Esophagus (tissue), 2 donors: ENCODE data around the gene C16orf96. TPM values are rescaled to one million over a fixed set of nuclear protein-coding genes. Genes with fewer than 3 reads are reported as not detected.

ENCODE experiments used
- H3K27ac ChIP-seq, 2 donors: one replicate each; pipeline ENCODE4 v1.5.1; 2013; ENCODE audit warnings: low read depth in 2 of 2, mild to moderate bottlenecking in 2 of 2, inconsistent platforms in 1 of 2, low read length in 1 of 2, moderate library complexity in 1 of 2
- H3K27me3 ChIP-seq, 2 donors: one replicate each; pipeline ENCODE4 v1.6.1; 2013; ENCODE audit warnings: low read length in 2 of 2, control low read depth in 1 of 2, mild to moderate bottlenecking in 1 of 2; ENCODE audit not compliant: insufficient read depth in 2 of 2, control insufficient read depth in 1 of 2
- H3K36me3 ChIP-seq, 2 donors: one replicate each; pipeline ENCODE4 v1.6.1; 2013; ENCODE audit warnings: low read length in 1 of 2; ENCODE audit not compliant: control insufficient read depth in 2 of 2, insufficient read depth in 2 of 2
- H3K4me1 ChIP-seq, 2 donors: one replicate each; pipeline ENCODE4 v1.6.1; 2013; ENCODE audit warnings: low read length in 1 of 2; ENCODE audit not compliant: control insufficient read depth in 2 of 2, insufficient read depth in 2 of 2
- H3K4me3 ChIP-seq, 2 donors: one replicate each; pipeline ENCODE4 v1.5.1; 2013; ENCODE audit warnings: low read length in 2 of 2, mild to moderate bottlenecking in 2 of 2, low read depth in 1 of 2, moderate library complexity in 1 of 2
- H3K9me3 ChIP-seq, 2 donors: one replicate each; pipeline ENCODE4 v1.6.1; 2013; ENCODE audit warnings: mild to moderate bottlenecking in 2 of 2, low read depth in 1 of 2, low read length in 1 of 2, moderate library complexity in 1 of 2; ENCODE audit not compliant: control insufficient read depth in 2 of 2, insufficient read depth in 1 of 2
- WGBS, 2 donors: extraction: QIAGEN DNeasy Blood & Tissue Kit; methylation state at CpG; one replicate each; pipeline ENCODE4 v1.1.7; 2013; 5-methylcytosine and 5-hydroxymethylcytosine counted together
- polyA plus RNA-seq, 2 donors: library from polyadenylated mRNA; stranded (reverse); fragments of 200-250 nt; gene quantifications; one replicate each; pipeline ENCODE4 v1.2.3, GENCODE V29; 2013
- donor health status: healthy with polysubstance abuse.
- donor health status: Bipolar disorder and iron deficiency.

Gene C16orf96
- polyA plus RNA-seq, 2 donors, result 0.04 to 0.08 TPM

DNA sequence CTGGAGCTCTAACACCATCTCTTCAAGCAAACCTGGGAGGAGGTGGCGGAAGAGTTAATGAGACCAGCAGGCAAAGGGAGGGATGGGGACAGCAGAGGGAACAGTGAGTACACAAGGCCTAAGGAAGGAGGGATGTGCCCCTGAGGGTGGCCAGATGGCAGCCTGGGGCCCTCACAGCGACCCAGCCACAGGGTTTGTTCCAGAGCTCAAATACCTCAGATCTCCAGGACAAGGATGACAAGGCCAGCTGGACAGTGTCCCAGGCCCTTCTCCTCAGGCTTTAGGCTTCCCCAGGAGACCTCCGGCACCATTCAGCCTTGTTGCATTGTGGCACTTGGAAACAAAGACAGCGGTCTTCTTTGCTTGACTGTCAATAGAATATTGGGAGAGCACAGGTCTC, 32.5 kb upstream of the C16orf96 start:
- Histone ChIP-seq H3K4me3 (no peak overlapping the region), H3K36me3 (peaks cover 0 to 2% of the 10 kb centered on the region in 2 donors), H3K4me1 (peaks cover 0 to 6% of the 10 kb centered on the region in 2 donors), H3K27me3 (no peaks in the 10 kb centered on the region), H3K9me3 (no peaks in the 10 kb centered on the region), H3K27ac (no peak overlapping the region)
- WGBS, 2 donors, result 93 to 95% methylated on average over 4 of the region's 4 CpGs

DNA sequence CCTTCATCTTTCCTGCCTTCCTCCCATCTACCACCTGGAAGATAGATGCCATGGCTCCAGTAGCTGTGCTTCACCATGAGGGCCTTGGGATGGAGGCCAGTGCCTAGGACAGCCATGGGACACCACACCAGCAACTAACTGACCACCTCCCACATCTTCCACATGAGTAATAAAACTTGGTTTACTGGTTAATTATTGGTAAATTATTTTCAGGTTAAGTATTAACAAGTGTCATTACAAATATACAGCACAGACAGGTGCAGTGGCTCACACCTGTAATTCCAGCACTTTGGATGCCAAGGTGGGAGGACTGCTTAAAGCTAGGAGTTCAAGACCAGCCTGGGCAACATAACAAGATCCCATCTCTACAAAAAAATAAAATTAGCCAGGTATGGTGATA, 31.6 kb upstream of the C16orf96 start:
- Histone ChIP-seq H3K27ac (no peak overlapping the region), H3K4me1 (peaks cover 0 to 6% of the 10 kb centered on the region in 2 donors)

DNA sequence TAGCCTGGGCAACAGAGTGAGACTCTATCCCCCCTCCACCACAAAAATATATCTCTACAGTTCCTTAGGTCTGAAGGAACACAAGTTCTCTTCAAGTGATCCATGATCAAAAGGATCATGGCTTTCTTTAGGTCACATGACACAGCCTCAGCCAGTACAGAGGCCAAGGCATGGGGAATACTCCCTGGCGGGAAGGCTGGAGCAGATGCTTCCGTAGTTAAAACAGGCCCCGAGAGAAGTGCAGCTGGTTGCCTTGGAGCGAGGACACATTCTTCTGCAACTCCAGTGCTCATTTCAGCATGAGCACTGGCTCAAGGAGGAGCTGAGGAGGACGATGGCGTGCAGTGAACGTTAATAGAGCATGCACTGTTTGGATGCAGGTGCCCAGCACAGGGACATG, 31.1 kb upstream of the C16orf96 start:
- no peaks in the 10 kb centered on the region for H3K27me3 ChIP-seq
- H3K27ac ChIP-seq, result no peak overlapping the region
- no peak overlapping the region for H3K4me3 ChIP-seq
- H3K9me3 ChIP-seq, result no peaks in the 10 kb centered on the region
- peaks cover 0 to 6% of the 10 kb centered on the region in 2 donors for H3K4me1 ChIP-seq
- WGBS, 2 donors, result 76 to 79% methylated on average over 7 of the region's 7 CpGs
- peaks cover 0 to 2% of the 10 kb centered on the region in 2 donors for H3K36me3 ChIP-seq

More for the DNA sequence above, 31.6 kb upstream of the C16orf96 start:
- H3K27me3 ChIP-seq, result no peaks in the 10 kb centered on the region
- H3K4me3 ChIP-seq, result no peak overlapping the region
- no peaks in the 10 kb centered on the region for H3K9me3 ChIP-seq
- peaks cover 0 to 2% of the 10 kb centered on the region in 2 donors for H3K36me3 ChIP-seq

DNA sequence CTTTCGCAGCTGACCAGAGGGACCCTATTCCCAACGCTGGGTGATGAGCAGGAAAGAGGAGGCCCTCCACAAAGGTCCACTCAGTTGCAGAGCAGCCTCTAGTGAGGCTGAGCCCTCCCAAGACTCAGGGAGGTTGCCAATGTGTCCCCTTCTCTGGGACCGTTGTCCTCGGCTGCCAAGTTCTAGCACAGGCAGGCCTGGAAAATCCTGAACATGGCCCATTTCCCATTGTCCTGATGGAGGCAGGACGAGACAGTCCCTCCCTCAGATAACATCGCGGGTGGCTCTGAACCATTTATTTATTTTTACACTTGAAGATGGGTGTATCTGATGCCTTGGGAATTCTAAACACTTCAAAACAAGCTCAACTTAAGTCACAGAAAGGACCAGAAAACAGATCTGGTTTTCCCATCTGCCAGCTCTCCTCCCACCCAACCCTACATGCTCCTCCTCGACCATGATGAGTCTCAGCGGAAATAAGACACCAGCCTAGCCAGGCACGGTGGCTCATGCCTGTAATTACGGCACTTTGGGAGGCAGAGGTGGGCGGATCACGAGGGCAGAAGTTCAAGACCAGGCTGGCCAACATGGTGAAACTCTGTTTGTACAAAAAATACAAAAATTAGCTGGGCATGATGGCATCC, 30.4 kb upstream of the C16orf96 start:
- WGBS, 2 donors, result 74 to 75% methylated on average over 13 of the region's 13 CpGs
- Histone ChIP-seq H3K27me3 (no peaks in the 10 kb centered on the region), H3K4me3 (no peak overlapping the region), H3K36me3 (peaks cover 0 to 2% of the 10 kb centered on the region in 2 donors), H3K4me1 (peaks cover 0 to 6% of the 10 kb centered on the region in 2 donors), H3K9me3 (no peaks in the 10 kb centered on the region), H3K27ac (no peak overlapping the region)

DNA sequence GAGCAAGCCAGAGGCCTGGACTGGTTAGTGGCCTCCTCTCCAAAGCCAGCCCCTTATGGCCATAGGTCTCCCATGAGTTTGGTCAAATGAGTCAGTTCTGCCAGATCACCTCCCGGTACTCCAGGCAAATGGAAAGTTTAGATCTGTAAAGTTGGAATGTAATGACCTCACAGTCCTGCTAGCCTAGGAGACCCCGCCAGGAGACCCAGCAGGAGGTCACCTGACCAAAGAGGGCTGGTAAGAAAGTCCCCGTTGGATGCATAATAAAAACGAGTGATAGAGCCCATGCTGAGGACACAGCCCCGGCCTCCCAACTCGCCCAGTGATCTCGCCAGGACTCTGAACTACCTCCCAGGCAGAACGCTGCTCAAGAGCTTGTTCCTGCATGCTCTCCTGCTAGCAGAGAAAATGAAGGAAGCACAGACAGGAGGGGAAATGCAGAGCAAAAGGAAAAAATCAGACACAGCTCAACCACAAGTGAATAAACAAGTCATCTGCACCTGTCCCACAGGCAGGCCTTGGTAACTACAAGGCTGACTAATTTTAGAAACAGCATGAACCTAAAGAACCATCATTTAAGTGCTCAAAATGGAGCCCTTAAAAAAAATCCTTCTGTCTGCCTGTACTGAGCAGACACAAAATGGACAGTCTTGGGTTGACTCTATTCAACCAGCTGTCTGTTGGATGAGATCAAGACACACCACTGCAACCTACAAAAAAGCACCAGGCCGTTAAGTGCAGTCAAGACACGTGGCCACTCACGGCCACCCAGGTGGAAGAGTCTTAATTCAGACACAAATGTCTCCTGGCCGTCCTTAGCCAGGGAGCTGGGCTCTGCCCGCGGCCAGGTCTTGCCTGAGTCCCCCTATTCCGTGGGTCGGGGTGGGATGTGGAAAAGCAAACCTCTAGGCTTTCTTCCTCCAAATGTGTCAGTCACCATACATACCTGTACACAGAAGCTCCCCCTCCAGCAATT, 26.8 kb upstream of the C16orf96 start:
- H3K4me3 ChIP-seq, result no peak overlapping the region
- peak overlapping the region in 1 of 2 donors; percentile 64 for H3K27ac ChIP-seq
- H3K27me3 ChIP-seq, result no peaks in the 10 kb centered on the region
- peaks cover 0 to 3% of the 10 kb centered on the region in 2 donors for H3K4me1 ChIP-seq
- peaks cover 3 to 5% of the 10 kb centered on the region in 2 donors for H3K36me3 ChIP-seq
- H3K9me3 ChIP-seq, result no peaks in the 10 kb centered on the region
- 46% methylated on average over 16 of the region's 16 CpGs for WGBS, 2 donors

DNA sequence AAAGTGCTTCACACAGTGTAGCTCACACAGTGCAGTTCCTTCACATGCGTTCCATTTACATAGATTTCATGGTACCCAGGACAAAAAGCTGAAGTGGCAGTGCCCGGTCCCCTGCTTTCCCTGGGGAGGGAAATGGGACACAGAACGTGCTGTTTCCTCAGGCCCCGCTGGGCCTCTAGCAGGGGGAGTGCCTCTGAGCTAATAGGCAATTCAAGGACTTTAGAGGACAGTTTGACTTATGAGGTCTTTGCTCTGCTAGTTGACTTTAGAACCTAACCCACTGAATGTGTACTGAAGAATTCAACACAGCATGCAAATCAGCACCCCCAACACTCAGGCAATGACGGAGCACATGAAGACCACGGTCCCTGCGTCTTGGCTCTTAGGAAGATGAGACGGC, 24.3 kb upstream of the C16orf96 start:
- 90 to 94% methylated on average over 8 of the region's 8 CpGs for WGBS, 2 donors
- Histone ChIP-seq H3K36me3 (peaks cover 3 to 7% of the 10 kb centered on the region in 2 donors), H3K9me3 (no peaks in the 10 kb centered on the region), H3K27ac (no peak overlapping the region), H3K4me3 (no peak overlapping the region), H3K4me1 (peaks cover 0 to 9% of the 10 kb centered on the region in 2 donors), H3K27me3 (no peaks in the 10 kb centered on the region)

DNA sequence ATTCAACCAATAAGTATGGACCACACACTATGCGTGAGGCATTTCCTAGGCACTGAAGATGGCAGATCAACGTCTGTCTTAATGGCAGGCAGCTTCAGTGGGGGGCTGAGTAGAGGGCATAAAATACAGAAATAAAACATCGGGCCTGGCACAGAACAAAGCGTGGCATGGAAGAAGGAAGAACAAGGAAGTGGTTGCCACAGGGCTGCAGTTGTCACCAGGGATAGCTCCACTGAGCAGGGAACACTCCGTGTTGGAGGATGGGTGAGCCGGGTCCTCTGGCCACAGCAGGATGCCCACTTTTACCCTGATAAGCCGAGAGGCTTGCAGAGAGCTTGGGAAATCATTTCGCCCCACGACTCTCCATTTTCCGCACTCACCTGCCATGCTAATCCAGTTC, 23.9 kb upstream of the C16orf96 start:
- no peaks in the 10 kb centered on the region for H3K27me3 ChIP-seq
- 91 to 95% methylated on average over 10 of the region's 10 CpGs for WGBS, 2 donors
- H3K4me1 ChIP-seq, result peaks cover 0 to 11% of the 10 kb centered on the region in 2 donors
- H3K9me3 ChIP-seq, result no peaks in the 10 kb centered on the region
- no peak overlapping the region for H3K4me3 ChIP-seq
- peaks cover 3 to 7% of the 10 kb centered on the region in 2 donors for H3K36me3 ChIP-seq
- no peak overlapping the region for H3K27ac ChIP-seq

DNA sequence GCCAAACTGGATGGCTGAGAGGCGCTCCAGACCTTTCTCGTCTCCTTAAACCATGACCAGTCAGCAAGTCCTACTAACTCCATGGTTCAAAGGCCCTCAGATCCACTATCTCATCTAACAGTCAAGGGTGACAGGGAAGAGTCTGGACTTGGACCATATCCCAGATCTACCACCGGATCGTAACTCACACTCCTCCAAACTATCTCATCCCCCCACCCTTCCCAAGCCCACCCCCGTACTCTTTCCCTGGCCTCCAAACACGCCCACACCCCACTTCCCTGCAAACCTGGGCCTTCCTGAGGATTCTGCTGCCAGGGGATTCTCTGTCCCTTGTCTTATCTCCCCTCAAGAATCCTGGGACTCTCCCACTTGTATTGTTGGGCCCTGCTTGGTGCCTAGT, 22.6 kb upstream of the C16orf96 start:
- Histone ChIP-seq H3K4me3 (no peak overlapping the region), H3K9me3 (no peaks in the 10 kb centered on the region), H3K27ac (no peak overlapping the region), H3K27me3 (no peaks in the 10 kb centered on the region), H3K36me3 (peaks cover 3 to 7% of the 10 kb centered on the region in 2 donors), H3K4me1 (peaks cover 0 to 15% of the 10 kb centered on the region in 2 donors)
- WGBS, 2 donors, result 87 to 90% methylated on average over 6 of the region's 6 CpGs

DNA sequence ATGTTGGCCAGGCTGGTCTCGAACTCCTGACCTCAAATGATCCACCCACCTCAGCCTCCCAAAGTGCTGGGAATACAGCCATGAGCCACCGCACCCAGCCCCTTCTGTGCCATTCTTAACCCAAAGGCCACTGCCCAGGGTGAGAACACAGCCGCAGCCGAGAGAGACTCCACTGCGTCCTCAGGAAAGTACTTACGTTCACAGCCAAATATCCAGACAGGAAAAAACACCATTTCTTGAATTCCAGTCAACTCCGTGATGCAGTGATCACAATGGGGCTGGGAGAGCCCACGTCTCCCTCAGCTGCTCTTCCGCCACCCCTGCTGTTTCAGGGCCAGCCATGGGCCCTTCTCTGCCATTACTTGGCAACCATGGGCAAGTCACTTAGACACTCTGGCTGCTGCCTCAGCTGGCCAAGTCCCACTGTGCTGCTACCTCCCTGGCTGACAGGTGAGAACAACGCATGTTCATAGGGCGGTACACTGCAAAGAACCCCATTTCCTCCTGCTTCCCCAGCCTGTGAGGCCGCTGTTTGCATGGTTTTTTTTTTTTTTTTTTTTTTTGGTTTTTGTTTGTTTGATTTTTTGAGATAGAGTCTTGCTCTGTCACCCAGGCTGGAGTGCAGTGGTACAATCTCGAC, 21.9 kb upstream of the C16orf96 start:
- no peak overlapping the region for H3K4me3 ChIP-seq
- H3K4me1 ChIP-seq, result peaks cover 0 to 15% of the 10 kb centered on the region in 2 donors
- WGBS, 2 donors, result 75 to 84% methylated on average over 13 of the region's 13 CpGs
- no peaks in the 10 kb centered on the region for H3K9me3 ChIP-seq
- peaks cover 3 to 7% of the 10 kb centered on the region in 2 donors for H3K36me3 ChIP-seq
- no peaks in the 10 kb centered on the region for H3K27me3 ChIP-seq
- no peak overlapping the region for H3K27ac ChIP-seq
